Measurements from ENCODE around the gene TMEM42.

Gene TMEM42

GRCh38 chr3:44890258-44890657, 28.5 kb downstream of the TMEM42 start:
- Histone ChIP-seq H3K27ac (no peak overlapping the region), H3K4me3 (ENCODE audit: low read depth, low read length) (no peak overlapping the region), H3K27me3 (ENCODE audit: insufficient read depth, low read depth, severe bottlenecking) (no peaks in the 10 kb centered on the region)

DNA sequence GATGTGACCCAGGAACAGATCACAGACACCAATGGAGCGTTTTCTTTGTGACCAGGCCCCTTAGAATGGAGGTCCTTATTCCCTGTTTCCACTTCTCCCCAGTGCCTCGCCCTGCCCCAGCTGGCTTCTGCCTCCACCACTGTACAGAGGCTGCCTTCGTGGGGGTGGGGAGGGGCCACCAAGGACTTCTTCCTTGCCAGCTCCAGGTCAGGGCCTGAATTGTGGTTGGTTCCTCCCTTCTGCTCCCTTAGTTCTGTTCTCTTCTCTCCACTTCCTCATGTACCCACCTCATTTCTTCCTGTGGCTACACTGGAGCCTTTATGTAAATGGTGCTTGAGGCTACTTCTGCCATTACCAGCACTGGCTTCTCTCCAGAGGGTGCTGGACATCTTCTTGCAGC, 29.1 kb downstream of the TMEM42 start:
- DNase-seq: no peak
- Histone ChIP-seq H3K36me3 (no peaks in the 10 kb centered on the region), H3K27ac (no peak overlapping the region), H3K9me3 (ENCODE audit: severe bottlenecking) (no peaks in the 10 kb centered on the region), H3K27me3 (ENCODE audit: insufficient read depth, low read depth, severe bottlenecking) (no peaks in the 10 kb centered on the region), H3K4me3 (ENCODE audit: low read depth, low read length) (no peak overlapping the region)
- TF ChIP-seq, protein P1, sequence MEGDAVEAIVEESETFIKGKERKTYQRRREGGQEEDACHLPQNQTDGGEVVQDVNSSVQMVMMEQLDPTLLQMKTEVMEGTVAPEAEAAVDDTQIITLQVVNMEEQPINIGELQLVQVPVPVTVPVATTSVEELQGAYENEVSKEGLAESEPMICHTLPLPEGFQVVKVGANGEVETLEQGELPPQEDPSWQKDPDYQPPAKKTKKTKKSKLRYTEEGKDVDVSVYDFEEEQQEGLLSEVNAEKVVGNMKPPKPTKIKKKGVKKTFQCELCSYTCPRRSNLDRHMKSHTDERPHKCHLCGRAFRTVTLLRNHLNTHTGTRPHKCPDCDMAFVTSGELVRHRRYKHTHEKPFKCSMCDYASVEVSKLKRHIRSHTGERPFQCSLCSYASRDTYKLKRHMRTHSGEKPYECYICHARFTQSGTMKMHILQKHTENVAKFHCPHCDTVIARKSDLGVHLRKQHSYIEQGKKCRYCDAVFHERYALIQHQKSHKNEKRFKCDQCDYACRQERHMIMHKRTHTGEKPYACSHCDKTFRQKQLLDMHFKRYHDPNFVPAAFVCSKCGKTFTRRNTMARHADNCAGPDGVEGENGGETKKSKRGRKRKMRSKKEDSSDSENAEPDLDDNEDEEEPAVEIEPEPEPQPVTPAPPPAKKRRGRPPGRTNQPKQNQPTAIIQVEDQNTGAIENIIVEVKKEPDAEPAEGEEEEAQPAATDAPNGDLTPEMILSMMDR (IDR thresholded peaks at IDR 0.05; ENCODE audit: low read depth, low read length): no peak

More at GRCh38 chr3:44890258-44890657, 28.5 kb downstream of the TMEM42 start:
- TF ChIP-seq, protein P1 (IDR thresholded peaks at IDR 0.05; ENCODE audit: low read depth, low read length): no peak
- no peak for DNase-seq
- no peaks in the 10 kb centered on the region for H3K36me3 ChIP-seq
- no peaks in the 10 kb centered on the region for H3K9me3 ChIP-seq (ENCODE audit: severe bottlenecking)

DNA sequence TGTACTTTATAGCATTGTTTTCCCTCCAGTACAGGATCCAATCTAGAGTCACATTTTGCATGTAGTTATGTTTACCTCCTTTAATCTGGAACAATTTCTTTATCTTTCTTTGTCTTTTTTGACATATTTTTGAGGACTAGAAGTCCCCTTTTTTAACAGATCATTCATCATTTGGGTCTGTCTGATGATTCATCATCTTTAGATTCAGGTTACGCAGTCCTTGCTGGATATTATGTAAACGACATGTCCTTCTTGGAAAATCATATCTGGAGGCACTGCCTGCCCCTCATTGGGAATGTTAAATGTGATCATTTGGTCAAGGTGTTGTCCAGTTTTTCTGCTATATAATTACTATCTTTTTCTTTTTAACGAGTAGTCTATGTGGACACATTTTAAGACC, 31.0 kb downstream of the TMEM42 start:
- TF ChIP-seq, protein P1 (IDR thresholded peaks at IDR 0.05; ENCODE audit: low read depth, low read length): no peak
- no peak for DNase-seq
- Histone ChIP-seq H3K9me3 (ENCODE audit: severe bottlenecking) (no peaks in the 10 kb centered on the region), H3K36me3 (no peaks in the 10 kb centered on the region), H3K4me3 (ENCODE audit: low read depth, low read length) (no peak overlapping the region), H3K27me3 (ENCODE audit: insufficient read depth, low read depth, severe bottlenecking) (no peaks in the 10 kb centered on the region), H3K27ac (no peak overlapping the region)

- TF ChIP-seq, protein P1 (IDR thresholded peaks at IDR 0.05; ENCODE audit: low read depth, low read length): no peak
- no peak overlapping the region for H3K4me3 ChIP-seq (ENCODE audit: low read depth, low read length)
- no peak overlapping the region for H3K27ac ChIP-seq
- no peaks in the 10 kb centered on the region for H3K27me3 ChIP-seq (ENCODE audit: insufficient read depth, low read depth, severe bottlenecking)
- H3K36me3 ChIP-seq: no peaks in the 10 kb centered on the region
- H3K9me3 ChIP-seq (ENCODE audit: severe bottlenecking): no peaks in the 10 kb centered on the region
- DNase-seq: no peak
Measured at GRCh38 chr3:44893097-44893496, 31.4 kb downstream of the TMEM42 start.

- no peak for DNase-seq
- Histone ChIP-seq H3K4me3 (ENCODE audit: low read depth, low read length) (no peak overlapping the region), H3K27me3 (ENCODE audit: insufficient read depth, low read depth, severe bottlenecking) (no peaks in the 10 kb centered on the region), H3K9me3 (ENCODE audit: severe bottlenecking) (no peaks in the 10 kb centered on the region), H3K36me3 (no peaks in the 10 kb centered on the region), H3K27ac (no peak overlapping the region)
- TF ChIP-seq, protein P1 (IDR thresholded peaks at IDR 0.05; ENCODE audit: low read depth, low read length): no peak
Measured at GRCh38 chr3:44894485-44894884, 32.8 kb downstream of the TMEM42 start.

GRCh38 chr3:44896440-44896839, 34.7 kb downstream of the TMEM42 start:
- Histone ChIP-seq H3K4me3 (ENCODE audit: low read depth, low read length) (no peak overlapping the region), H3K27ac (no peak overlapping the region), H3K9me3 (ENCODE audit: severe bottlenecking) (no peaks in the 10 kb centered on the region), H3K36me3 (no peaks in the 10 kb centered on the region), H3K27me3 (ENCODE audit: insufficient read depth, low read depth, severe bottlenecking) (no peaks in the 10 kb centered on the region)
- TF ChIP-seq, protein P1 (IDR thresholded peaks at IDR 0.05; ENCODE audit: low read depth, low read length): no peak
- DNase-seq: no peak

Data from WERI-Rb-1 (cell line).